Ovary (tissue), 9 donors: ENCODE data around the gene CIAPIN1. TPM values are rescaled to one million over a fixed set of nuclear protein-coding genes. Genes with fewer than 3 reads are reported as not detected.

Experiments used
- DNase-seq, 5 donors: peaks; one replicate each; pipeline ENCODE4 v3.0.0-alpha.2; 2019 to 2020
- H3K27ac ChIP-seq, 2 donors: fragments of 200-600 bp; one replicate each; pipeline versions ENCODE4 v1.5.1 to v1.8.0; 2019 to 2022
- H3K27me3 ChIP-seq: fragments of 200-600 bp; one replicate; pipeline ENCODE4 v1.8.0; 2022
- H3K36me3 ChIP-seq: fragments of 200-600 bp; sonication (generic); one replicate; pipeline ENCODE4 v1.5.1; 2019
- H3K4me1 ChIP-seq: one replicate; pipeline ENCODE4 v1.8.1; 2013; ENCODE audit warnings: mild to moderate bottlenecking, moderate library complexity; ENCODE audit not compliant: insufficient read depth
- H3K4me3 ChIP-seq: fragments of 200-600 bp; sonication (generic); one replicate; pipeline ENCODE4 v1.5.1; 2017
- H3K9me3 ChIP-seq, 2 donors: fragments of 200-600 bp in 1 of 2; sonication (generic) in 1 of 2; one replicate each; pipeline versions ENCODE4 v1.5.1 to v1.8.1; 2013 to 2019; ENCODE audit warnings: mild to moderate bottlenecking in 1 of 2, moderate library complexity in 1 of 2
- EP300 ChIP-seq: sonication (generic); formaldehyde crosslinking; IDR thresholded peaks from one replicate; pipeline ENCODE4 v1.6.1; 2017; ENCODE audit warnings: antibody characterized with exemption
- POLR2A ChIP-seq: fragments of 450-650 bp; IDR thresholded peaks from one replicate; pipeline ENCODE4 v1.6.1; 2017; ENCODE audit warnings: antibody characterized with exemption, mild to moderate bottlenecking, moderate library complexity
- WGBS, 3 donors: extraction: QIAGEN DNeasy Blood & Tissue Kit in 1 of 3; methylation state at CpG; one replicate each; pipeline versions ENCODE4 v1.1.5 to v1.1.7; 2013 to 2017; 5-methylcytosine and 5-hydroxymethylcytosine counted together
- intact Hi-C, 4 donors: fragments of 100-400 bp; cut with DNase I; formaldehyde crosslinking; loops; one replicate each; pipeline versions ENCODE4 v1.11.0 to v1.15.1; 2022 to 2023
- polyA plus RNA-seq, 2 donors: library from polyadenylated mRNA; stranded (reverse); fragments of 200-250 nt in 1 of 2; fragments of 350-450 nt in 1 of 2; fragmentation: Illumina TruSeq in 1 of 2; extraction: RNeasy Lipid Tissue Mini Kit (QIAGEN cat#74804) in 1 of 2; gene quantifications; one replicate each; pipeline ENCODE4 v1.2.3, GENCODE V29; 2013 to 2014
- total RNA-seq, 7 donors: library from RNA; depleted of rRNA in 2 of 7; stranded (reverse); fragments of >200 nt in 2 of 7; fragmentation: NEBNext Ultra II Directional in 3 of 7; extraction: Animal tissue kit (Norgen Biotek cat#: 25700) in 3 of 7; gene quantifications; one replicate each; pipeline versions ENCODE4 v1.1.0 to v1.2.4, GENCODE V29; 2016 to 2023
- TF ChIP-seq, protein P1 (sequence below), 3 donors: fragments of 450-650 bp in 2 of 3; fragments of 200-600 bp in 1 of 3; IDR thresholded peaks; one replicate each; pipeline versions ENCODE4 v1.5.1 to v1.8.0; 2016 to 2022; ENCODE audit warnings: antibody characterized with exemption in 3 of 3, mild to moderate bottlenecking in 1 of 3
- donor health status: DM: no; HTN: no; CAD: no; lungs with moderate emphysema.
- donor health status: DM: no; HTN: no; CAD: no.
- donor health status: Bipolar disorder and iron deficiency.
- donor health status: DM: yes; HTN: yes; CAD: no.
- donor health status: DM: no; HTN: no; CAD: no.
- donor health status: DM: yes; HTN: yes; CAD: no.

CIAPIN1 gene
- total and polyA plus RNA-seq, 9 donors, result 9.2 to 33.5 (median 20.8) TPM

DNA sequence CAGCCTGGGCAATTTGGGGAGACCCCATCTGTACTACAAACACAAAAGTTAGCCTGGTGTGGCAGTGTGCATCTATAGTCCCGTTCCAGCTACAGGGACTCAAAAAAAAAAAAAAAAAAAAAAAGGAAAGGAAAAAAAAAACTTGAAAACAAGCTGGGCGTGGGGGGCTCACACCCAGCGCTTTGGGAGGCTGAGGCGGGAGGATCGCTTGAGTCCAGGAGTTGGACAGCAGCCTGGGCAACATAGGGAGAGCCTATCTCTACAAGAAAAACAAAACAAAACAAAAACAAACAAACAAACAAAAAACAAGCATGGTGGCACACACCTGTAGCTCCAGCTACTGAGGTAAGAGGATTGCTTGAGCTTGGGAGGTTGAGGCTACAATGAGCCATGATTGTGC, 55.5 kb downstream of the CIAPIN1 start:
- intact Hi-C loops, result no loop called here
- Histone ChIP-seq H3K9me3 (no peaks in the 10 kb centered on the region), H3K36me3 (no peaks in the 10 kb centered on the region), H3K27ac (no peak overlapping the region), H3K4me1 (no peaks in the 10 kb centered on the region), H3K27me3 (no peaks in the 10 kb centered on the region), H3K4me3 (no peak overlapping the region)
- DNase-seq, result no peak
- 74 to 81% (median 79%) methylated on average over 5 of the region's 5 CpGs for WGBS, 3 donors
- no peak for TF ChIP-seq EP300
- TF ChIP-seq, protein P1, sequence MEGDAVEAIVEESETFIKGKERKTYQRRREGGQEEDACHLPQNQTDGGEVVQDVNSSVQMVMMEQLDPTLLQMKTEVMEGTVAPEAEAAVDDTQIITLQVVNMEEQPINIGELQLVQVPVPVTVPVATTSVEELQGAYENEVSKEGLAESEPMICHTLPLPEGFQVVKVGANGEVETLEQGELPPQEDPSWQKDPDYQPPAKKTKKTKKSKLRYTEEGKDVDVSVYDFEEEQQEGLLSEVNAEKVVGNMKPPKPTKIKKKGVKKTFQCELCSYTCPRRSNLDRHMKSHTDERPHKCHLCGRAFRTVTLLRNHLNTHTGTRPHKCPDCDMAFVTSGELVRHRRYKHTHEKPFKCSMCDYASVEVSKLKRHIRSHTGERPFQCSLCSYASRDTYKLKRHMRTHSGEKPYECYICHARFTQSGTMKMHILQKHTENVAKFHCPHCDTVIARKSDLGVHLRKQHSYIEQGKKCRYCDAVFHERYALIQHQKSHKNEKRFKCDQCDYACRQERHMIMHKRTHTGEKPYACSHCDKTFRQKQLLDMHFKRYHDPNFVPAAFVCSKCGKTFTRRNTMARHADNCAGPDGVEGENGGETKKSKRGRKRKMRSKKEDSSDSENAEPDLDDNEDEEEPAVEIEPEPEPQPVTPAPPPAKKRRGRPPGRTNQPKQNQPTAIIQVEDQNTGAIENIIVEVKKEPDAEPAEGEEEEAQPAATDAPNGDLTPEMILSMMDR (IDR thresholded peaks at IDR 0.05), result no peak

DNA sequence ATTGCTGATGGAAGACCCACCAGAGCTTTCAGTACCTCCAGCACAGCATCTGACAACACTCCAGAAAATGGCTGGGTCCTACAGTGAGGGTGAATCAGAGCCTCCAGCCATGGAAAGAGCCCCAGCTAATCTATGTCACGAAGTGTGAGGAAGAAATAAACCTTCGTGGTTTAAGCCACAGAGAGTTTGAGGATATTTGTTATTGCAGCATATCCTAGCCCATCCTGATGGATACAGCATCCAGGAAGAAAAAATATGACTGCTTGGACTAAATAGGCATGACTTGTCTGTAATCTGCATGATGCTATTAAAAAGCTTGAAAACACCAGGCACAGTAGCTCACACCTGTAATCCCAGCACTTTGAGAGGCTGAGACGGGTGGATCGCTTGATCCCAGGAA, 55.9 kb downstream of the CIAPIN1 start:
- no peaks in the 10 kb centered on the region for H3K9me3 ChIP-seq
- 78 to 85% (median 79%) methylated on average over 4 of the region's 4 CpGs for WGBS, 3 donors

DNA sequence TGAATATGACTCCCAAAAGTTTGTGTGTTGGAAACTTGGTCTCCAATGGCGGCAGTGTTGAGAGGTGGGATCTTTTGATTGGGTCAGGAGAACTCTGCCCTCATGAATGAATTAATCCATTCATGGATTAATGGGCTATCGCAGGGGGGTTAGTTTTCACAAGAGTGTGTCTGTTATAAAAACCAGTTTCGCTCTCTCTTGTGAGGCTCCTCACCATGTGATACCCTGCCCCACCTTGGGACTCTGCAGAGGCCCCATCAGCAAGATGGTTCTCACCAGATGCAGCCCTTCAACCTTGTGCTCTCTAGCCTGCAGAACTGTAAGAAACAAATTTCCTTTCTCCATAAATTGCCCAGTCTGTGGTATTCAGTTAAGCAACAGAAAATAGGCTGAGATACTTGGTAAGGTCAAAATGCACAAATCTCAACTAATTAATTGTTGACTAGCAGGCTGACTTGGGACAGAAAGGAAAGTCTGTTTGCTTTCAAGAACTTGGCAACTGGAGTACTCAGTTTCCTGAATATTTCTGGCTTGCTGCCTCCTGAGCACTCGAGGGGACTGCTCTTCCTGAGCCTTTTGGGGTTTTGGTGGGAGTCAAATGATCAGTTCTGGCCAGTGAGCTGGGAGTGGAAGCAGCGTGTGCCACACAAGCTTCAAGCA, 56.4 kb downstream of the CIAPIN1 start:
- Histone ChIP-seq H3K4me3 (no peak overlapping the region), H3K4me1 (no peaks in the 10 kb centered on the region), H3K27me3 (no peaks in the 10 kb centered on the region), H3K9me3 (no peaks in the 10 kb centered on the region), H3K36me3 (no peaks in the 10 kb centered on the region), H3K27ac (no peak overlapping the region)
- WGBS, 3 donors, result 58 to 62% (median 60%) methylated on average over 5 of the region's 5 CpGs
- TF ChIP-seq, protein P1 (IDR thresholded peaks at IDR 0.05), result no peak
- TF ChIP-seq EP300 (no peak), POLR2A (no peak)
- intact Hi-C loops, result no loop called here
- no peak for DNase-seq

More for the DNA sequence above, 55.9 kb downstream of the CIAPIN1 start:
- Histone ChIP-seq H3K36me3 (no peaks in the 10 kb centered on the region), H3K4me1 (no peaks in the 10 kb centered on the region), H3K27me3 (no peaks in the 10 kb centered on the region), H3K27ac (no peak overlapping the region), H3K4me3 (no peak overlapping the region)
- TF ChIP-seq EP300 (no peak), POLR2A (no peak)
- TF ChIP-seq, protein P1 (IDR thresholded peaks at IDR 0.05), result no peak
- DNase-seq, result no peak
- intact Hi-C loops, result no loop called here

DNA sequence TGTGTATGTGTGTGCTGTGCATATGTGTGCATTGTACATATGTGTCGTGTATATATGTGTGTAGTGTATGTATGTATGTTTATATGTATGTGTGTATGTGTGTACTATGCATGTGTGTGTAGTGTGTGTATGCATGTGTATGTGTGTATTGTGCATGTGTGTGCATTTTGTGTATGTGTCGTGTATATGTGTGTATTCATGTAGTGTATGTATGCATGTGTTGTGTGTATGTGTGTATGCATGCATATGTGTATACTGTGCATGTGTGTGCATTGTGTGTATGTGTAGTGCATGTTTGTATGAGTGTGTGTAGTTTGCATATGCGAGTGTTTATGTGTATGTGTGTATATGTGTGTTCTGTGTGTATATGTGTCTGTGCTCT, 58.1 kb downstream of the CIAPIN1 start:
- Histone ChIP-seq H3K4me1 (no peaks in the 10 kb centered on the region), H3K4me3 (no peak overlapping the region), H3K27ac (no peak overlapping the region), H3K9me3 (no peaks in the 10 kb centered on the region), H3K36me3 (no peaks in the 10 kb centered on the region), H3K27me3 (no peaks in the 10 kb centered on the region)
- no peak for TF ChIP-seq EP300
- TF ChIP-seq, protein P1 (IDR thresholded peaks at IDR 0.05), result no peak
- no peak for TF ChIP-seq POLR2A
- 91 to 96% (median 91%) methylated on average over 3 of the region's 3 CpGs for WGBS, 3 donors
- no peak for DNase-seq
- intact Hi-C loops, result no loop called here
